ENCODE data around the gene CDC73.

CDC73 gene
- total RNA-seq: 89.7 to 97.8 reads per million in 2 experiments

DNA sequence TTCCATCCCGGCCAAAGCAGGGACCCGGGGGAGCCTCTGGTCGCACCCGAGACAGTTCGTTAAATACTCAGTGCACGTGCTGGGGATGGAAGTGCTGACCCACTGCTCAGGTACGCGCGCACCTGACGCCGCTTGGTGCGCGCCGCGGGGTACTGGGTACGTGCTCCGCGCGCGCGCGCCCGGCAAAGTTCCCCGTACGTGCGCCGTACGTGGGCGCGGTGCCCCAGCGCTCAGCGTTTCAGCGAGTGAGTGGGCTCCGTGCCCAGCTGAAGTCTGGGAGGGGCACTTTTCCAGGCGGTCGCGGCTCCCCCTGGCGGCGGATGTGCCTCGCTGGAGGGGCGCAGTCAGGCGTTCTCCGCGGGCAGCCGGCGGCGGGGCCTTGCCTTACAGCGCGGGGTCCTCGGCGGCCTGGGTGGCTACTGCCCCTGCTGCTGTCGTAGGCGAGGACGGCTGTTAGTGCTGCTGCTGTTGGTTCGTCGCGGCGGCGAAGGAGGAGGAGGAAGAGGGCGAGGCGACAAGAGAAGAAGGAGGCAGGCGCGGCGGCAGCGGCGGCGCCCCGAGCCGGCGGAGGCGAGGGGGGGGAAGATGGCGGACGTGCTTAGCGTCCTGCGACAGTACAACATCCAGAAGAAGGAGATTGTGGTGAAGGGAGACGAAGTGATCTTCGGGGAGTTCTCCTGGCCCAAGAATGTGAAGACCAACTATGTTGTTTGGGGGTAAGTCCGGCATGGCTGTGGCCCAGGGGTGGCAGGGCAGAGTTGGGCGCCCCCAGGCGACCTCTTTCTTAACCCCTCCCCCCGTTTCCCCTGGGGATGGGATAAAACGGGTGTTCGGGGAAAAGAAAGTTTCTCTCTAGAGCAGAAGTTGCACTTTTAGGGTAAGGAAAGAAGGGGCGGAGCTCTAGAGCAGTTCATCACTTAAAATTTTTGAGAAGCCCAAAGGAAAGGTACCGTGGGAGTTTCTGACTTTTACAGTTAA lies at the start of gene CDC73:
Gene CDC73 (plus strand): TSS at position 416 of the 978 bp plus-strand sequence. CDS start 170 bp downstream, at position 586.
- DNase-seq (ENCODE audit: low read depth): peak; percentile 98

DNA sequence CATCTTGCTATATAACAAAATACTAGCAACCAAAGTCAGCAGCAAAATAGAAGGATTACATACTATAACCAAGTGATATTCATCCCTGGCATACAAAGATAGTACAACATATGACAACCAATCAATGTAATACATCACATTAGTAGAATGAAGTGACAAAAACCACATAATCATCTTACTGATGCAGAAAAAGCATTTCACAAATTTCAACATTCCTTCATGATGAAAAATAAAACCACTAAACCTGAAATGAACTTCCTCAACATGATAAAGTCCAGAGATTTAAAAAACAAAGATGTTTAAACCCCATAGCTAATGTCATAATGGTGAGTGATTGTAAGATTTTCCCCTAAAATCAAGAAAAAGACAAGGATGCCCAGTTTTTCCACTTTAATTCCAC lies 43.8 kb upstream of the CDC73 start:
- DNase-seq (ENCODE audit: low read depth): no peak

DNA sequence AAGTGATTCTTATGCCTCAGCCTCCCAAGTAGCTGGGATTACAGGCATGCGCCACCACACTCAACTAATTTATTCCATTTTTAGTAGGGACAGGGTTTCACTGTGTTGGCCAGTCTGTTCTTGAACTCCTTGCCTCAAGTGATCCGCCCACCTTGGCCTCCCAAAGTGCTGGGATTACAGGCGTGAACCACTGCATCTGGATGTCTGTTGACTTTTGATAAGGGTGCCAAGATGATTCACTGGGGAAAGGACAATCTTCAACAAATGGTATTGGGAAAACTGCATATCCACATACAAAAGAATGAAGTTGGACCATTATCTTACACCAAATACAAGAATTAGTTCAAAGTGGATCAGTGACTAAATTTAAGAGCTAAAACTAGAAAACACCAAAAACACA lies 42.6 kb upstream of the CDC73 start:
- DNase-seq (ENCODE audit: low read depth): no peak

DNA sequence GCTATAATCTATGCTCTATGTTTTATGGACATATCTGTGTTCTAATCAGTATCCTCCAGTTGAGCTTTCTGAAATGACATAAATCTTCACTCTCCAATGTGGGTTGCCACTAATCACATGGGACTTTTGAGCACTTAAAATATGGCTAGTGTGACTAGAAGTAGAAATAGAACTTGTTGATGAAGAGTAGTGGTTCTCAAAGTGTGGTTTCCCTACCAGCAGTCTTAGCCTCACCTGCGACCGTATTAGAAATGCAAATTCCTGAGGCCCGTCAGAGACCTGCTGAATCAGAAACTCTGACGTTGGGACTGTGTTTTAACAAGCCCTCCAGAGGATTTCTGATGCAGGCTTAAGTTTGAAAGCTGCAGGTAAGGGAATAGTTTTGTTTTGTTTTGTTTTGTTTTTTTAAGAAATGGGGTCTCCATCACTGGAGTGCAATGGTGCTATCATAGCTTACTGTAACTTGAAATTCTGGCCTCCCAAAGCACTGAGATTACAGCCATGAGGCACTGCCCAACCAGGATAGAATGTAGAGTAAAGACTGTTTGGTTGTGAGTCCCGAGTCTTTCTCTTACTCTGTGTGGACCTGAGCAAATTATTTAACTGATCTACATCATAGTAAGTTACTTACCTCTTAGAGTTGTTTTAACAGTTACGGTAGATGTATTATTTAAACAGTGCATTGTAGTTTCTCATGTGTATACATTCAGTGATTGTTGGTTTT lies 38.3 kb upstream of the CDC73 start:
- no peak for DNase-seq (ENCODE audit: low read depth)

GRCh38 chr1:193085263-193085662 lies 36.6 kb upstream of the CDC73 start:
- no peak for DNase-seq (ENCODE audit: low read depth)

- DNase-seq (ENCODE audit: low read depth): no peak
These were observed 35.5 kb upstream of the CDC73 start for GRCh38 chr1:193086342-193086741.

GRCh38 chr1:193087893-193088292 lies 33.9 kb upstream of the CDC73 start:
- DNase-seq (ENCODE audit: low read depth): no peak

- DNase-seq (ENCODE audit: low read depth): no peak
These were observed 31.0 kb upstream of the CDC73 start for GRCh38 chr1:193090865-193091264.

DNA sequence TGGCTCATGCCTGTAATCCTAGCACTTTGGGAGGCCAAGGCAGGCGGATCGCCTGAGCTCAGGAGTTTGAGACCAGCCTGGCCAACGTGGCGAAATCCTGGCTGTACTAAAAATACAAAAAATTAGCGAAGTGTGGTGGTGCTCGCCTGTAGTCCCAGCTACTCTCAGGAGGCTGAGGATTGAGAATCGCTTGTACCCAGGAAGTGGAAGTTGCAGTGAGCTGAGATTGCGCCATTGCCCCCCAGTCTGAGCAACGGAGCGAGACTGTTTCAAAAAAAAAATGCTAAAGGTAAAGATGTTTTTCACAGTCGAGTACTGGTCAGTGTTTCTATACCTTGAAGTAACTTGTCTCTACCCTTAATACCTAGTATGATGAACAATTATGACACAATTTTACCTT lies 27.7 kb upstream of the CDC73 start:
- DNase-seq (ENCODE audit: low read depth): no peak

GRCh38 chr1:193102662-193103061 lies 19.2 kb upstream of the CDC73 start:
- no peak for DNase-seq (ENCODE audit: low read depth)

DNA sequence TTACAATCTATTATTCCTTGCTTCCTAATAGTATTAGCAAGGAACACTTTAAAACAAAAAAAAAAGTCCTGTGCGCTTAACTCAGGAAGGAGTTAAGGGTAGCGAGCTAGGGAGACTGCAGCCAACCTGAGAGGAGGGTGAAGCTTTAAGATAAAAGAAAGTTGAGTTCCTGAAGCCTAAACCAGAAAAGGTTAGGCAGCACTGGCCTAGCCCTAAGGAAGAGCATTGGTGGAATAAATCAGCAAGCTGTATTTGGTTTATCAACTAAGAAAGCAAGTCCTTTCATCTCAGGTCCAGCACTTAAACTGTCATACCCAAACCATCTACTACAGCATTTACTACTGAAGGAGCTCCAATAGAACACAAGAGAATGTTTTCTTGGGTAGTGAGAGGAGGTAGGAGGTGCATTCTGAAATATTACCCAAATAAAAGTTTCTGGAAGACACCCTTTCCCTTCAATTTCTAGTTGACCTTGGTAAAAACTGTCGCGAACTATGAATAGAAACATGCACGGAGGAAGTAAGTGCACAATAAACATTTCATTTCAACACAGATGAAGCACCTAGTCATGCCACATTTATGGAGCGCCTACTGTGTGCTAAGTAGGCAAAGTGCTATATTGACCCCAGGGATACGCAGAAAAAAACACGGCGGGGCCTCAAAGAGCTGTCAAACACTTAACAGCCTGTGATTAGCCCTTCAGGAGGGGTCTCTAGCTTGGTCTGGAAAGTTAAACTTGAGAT lies 17.9 kb upstream of the CDC73 start:
- no peak for DNase-seq (ENCODE audit: low read depth)

- no peak for DNase-seq (ENCODE audit: low read depth)
These were observed 17.3 kb upstream of the CDC73 start for GRCh38 chr1:193104502-193104906.

- peak; percentile 37 for DNase-seq (ENCODE audit: low read depth)
These were observed 16.7 kb upstream of the CDC73 start, which contains the start of gene GLRX2 for GRCh38 chr1:193104907-193105820. GLRX2 (minus strand) TSS chr1:193105414; CDS start chr1:193105382, 32 bp downstream.

- DNase-seq (ENCODE audit: low read depth): no peak
These were observed 16.0 kb upstream of the CDC73 start for GRCh38 chr1:193105821-193106177.

DNA sequence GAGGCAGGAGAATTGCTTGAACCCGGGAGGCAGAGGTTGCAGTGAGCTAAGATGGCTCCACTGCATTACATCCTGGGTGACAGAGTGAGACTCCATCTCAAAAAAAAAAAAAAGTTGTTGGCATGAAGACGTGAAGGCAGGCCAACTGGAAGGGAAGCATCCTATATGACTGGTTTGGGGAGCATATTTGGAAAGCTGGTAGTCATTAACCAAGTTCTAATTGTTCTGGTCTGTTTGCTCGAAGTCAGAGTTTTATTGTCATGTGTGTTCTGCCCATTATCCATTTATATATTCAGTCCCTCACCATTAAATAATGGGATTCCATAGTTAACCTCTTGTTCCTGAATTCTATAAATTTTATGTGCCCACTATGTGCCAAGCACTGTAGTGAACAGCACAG lies 13.4 kb upstream of the CDC73 start:
- no peak for DNase-seq (ENCODE audit: low read depth)

DNA sequence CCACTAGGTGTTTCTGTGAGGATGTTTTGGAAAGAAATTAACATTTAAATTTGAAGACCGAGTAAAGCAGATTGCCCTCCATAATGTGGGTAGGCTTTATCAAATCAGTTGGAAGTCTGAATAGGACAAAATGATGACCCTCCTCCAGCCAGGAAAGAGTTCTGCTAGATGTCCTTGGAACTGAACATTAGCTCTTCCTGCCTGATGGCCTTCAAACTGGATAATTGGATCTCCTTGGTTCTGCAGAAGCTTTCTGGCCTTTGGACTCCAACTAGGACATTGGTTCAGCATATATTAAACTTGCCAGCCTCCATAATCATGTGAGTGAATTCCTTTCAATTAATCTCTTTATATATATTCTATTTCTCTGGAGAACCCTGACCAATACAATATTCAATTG lies 12.2 kb upstream of the CDC73 start:
- no peak for DNase-seq (ENCODE audit: low read depth)

DNA sequence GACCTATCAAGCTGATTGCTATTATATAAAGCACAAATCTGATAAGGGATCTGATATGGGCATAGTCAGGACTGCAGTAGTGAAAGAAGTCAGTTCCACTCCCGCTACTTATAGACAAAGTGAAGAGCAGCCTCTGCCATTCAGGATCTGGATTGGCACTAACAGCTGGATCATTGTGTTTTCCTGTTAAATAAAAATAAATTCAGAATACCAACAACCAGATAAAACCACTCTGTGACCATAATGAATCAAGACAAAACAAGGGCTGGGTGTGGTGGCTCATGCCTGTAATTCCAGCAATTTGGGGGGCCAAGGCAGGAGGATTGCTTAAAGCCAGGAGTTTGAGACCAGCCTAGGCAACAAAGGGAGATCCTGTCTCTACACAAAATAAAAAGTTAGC lies 11.6 kb upstream of the CDC73 start:
- DNase-seq (ENCODE audit: low read depth): no peak

DNA sequence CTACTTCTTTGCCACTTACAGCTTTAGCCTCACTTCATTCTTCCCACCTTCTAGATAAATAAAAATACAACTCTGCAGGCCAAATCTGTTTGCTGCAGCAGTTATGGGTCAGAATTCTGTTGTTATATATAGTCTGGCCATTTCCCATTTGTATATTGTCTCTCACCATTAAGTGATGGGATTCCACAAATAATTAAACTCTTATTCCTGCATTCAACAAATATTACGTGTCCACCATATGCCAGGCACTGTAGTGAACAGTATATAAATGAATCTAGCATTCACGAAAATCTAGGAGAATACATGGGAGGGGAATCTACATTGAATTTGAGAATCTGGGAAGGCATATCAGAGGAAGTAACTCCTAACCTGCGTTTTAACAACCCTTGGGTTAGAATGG lies 11.0 kb upstream of the CDC73 start:
- no peak for DNase-seq (ENCODE audit: low read depth)

DNA sequence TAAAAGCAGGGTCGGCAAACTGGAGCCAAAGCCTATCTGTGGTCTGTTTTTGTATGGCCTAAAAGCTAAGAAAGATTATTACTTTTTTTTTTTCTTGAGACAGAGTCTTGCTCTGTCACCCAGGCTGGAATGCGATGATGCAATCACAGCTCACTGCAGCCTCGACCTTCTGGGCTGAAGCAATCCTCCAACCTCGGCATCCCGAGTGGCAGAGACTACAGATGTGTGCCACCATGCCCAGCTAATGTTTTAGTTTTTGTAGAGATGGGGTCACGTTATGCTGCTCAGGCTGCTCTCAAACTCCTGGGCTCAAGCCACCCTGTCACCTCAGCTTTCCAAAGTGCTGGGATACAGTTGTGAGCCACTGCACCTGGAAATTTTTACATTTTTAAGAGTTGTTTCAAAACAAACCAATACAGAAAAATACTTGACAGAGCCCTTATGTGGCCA lies 10.2 kb upstream of the CDC73 start:
- DNase-seq (ENCODE audit: low read depth): no peak

DNA sequence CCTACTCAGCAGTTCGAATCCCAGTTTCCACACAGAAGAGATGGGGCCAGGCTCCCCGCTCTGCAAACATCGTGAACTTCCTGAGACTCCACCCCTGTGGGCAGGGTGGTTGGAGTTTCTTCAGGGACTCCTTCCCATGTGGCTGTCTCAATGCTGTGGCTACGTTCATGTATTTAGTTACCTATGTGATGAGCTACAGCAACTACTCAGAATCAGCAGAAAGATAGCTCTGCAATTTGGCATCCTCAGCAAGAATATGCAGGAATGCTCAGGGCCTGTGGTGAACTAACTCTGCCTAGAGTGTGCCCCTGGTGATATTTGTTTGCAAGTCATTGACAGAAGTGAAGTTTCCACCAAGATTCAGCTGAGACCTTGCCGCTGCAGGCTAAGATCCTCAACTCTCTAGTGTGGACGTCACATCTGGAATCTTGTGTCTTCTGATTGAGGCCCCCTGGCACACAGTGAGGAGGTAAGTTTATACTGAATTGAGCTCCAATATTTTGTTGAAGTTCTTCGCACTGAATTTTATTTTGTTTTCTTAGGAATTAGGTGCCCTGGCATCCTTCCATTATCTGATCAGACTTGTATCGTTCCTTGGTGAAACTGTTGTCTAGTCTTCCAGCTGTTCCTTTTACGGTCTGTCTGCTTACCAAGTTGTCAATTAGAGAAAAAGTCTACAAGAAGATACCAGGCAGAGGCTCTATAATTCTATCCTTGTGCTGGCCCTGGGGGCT lies 8.4 kb upstream of the CDC73 start:
- DNase-seq (ENCODE audit: low read depth): no peak

DNA sequence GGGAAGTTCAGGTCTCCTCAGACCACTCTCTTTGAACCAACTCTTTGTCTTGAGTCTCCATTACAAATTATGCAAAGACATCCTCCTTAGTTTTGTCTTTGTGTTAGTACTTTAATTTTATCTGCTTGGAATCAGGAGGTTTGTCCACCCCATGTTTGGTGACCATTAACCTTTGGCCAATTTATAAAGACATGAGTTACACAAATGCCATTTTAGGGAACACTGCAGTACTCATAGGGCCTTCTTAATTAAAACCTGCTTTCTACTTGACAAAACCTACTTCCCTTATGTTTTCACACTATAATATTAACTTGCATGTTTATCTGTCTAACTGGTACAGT lies 7.9 kb upstream of the CDC73 start:
- DNase-seq (ENCODE audit: low read depth): no peak

Measured in T follicular helper cell (primary cell).